Fibroblast of skin of scalp (primary cell): ENCODE results near the gene BUB1.
"Not testable (repeated sequence)": the region's sequence is repeated elsewhere in the genome, so short reads cannot be mapped to it uniquely, and the experiment has no call there.

ENCODE experiments used
- DNase-seq: peaks from one replicate; pipeline ENCODE4 v3.0.0-alpha.2; 2013

BUB1 gene

DNA sequence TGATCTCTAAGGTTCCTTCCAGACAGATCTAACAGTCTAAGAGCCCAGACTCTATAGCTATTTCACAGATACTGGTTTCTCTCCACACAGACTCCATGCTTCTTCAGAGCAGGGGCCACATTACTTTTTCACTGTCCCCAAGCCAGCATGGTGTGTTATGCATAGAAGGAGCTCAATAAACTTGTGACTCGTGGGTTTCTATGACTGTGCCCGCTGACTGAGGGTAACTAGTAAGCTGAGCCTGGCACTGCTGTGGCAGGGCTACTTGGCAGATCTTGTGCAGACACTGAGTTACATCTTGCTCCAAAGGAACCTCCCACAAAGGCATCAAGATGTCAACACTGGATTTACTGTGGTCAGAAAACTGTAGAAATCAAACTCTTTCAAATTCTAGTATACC lies 85.9 kb downstream of the BUB1 start:
- not testable (repeated sequence) for DNase-seq

- not testable (repeated sequence) for DNase-seq
Observed at GRCh38 chr2:110589677-110590330, 88.1 kb downstream of the BUB1 start.

DNA sequence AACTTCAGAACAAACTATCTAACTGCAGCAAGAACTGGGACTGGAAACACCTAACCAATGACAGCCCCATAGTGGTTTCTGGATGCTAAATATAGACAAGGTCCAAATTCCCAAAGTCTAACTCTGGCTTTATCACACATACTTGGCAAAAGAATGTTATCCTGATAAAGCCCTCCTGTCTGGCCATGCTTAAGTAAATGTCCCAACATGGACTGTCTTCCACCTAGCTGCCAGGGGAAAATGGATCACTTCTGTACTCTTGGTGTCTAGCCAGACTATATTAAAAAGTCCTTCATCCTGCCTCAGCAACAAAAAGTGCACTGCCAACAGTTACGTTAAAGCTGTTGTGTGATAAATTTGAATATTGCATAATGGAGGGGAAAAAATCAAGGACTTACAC lies 89.3 kb downstream of the BUB1 start:
- DNase-seq = not testable (repeated sequence)
